Stimulated activated CD4-positive, alpha-beta T cell treated with anti-CD3 and anti-CD28 coated beads, Interleukin-1b, Interleukin-23, amount 100 ng/mL, for 4 hours (primary cell): ENCODE results near the gene CADM4.
"Not testable (repeated sequence)": the region's sequence is repeated elsewhere in the genome, so short reads cannot be mapped to it uniquely, and the experiment has no call there.

Source experiments
- DNase-seq, 2 donors: peaks; one replicate each; pipeline ENCODE4 v3.0.0-alpha.2; 2020; ENCODE audit warnings: low read depth in 2 of 2

Gene CADM4

GRCh38 chr19:43639519-43640423 lies at the start of gene CADM4:
TSS of gene CADM4 (minus strand) at chr19:43639850. CDS start at chr19:43639790, 60 bp downstream.
- peak; percentile 50 for DNase-seq

DNA sequence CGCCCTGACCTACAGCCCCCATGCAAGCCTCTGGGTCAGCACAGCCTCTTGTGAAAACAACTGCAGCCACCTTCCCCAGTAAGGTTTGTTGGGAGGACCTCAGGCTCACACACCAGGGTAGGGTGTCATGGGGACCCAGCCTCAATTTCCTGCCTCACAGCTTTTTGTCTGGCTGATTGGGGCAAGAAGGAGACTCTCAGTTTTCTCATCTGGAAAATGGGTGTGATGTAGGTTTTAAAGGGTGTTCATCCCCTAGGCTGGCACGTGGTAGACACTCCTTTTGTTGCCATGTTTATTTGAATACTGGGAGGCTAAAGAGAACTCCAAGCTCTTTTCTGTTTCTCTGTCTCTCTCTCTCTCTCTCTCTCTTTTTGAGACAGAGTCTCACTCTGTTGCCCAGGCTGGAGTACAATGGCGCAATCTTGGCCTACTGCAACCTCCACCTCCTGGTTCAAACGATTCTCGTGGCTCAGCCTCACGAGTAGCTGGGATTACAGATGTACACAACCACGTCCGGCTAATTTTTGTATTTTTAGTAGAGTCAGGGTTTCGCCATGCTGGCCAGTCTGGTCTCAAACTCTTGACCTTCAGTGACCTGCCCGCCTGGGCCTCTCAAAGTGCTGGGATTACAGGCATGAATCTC lies 48.5 kb upstream of the CADM4 start:
- no peak for DNase-seq

DNA sequence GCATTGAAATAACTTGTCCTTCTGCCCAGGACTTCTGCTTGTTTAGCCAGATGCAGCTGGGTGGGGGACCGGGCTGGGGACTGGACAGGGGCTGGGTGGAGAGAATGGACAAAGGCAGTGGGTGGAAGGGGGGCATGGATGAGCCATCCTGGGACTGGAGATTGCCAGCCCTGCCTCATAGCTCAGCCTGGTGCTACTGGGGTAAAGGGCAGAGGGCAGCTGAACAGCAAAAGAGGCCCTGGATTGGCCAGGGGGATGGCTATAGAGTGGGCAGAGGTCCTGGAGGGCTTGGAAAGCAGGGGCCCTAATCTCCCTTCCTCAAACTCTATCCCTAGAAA lies 48.0 kb upstream of the CADM4 start:
- DNase-seq = no peak

GRCh38 chr19:43684326-43684725 lies 44.7 kb upstream of the CADM4 start:
- DNase-seq = no peak

DNA sequence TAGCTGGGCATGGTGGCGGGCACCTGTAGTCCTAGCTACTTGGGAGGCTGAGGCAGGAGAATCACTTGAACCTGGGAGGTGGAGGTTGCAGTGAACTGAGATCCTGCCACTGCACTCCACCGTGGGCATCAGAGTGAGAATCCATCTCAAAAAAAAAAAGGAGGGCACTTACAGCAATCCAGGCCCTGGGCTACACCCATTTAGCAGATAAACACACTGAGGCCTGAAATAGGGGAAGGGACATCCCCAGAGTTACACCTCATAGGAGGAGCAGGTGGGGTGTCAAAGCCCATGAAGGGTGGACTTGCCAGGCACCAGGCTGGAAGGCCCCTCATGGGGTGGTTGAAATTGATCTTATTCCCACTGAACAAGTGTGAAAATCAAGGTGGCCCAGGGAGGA lies 44.3 kb upstream of the CADM4 start:
- DNase-seq = no peak

GRCh38 chr19:43682824-43683661 lies 43.4 kb upstream of the CADM4 start:
- DNase-seq = no peak

GRCh38 chr19:43682269-43682668 lies 42.6 kb upstream of the CADM4 start:
- not testable (repeated sequence) for DNase-seq

GRCh38 chr19:43681821-43682220 lies 42.2 kb upstream of the CADM4 start:
- DNase-seq = no peak

- no peak for DNase-seq
Observed at GRCh38 chr19:43678512-43679261, 39.0 kb upstream of the CADM4 start.

GRCh38 chr19:43675906-43676305 lies 36.3 kb upstream of the CADM4 start:
- DNase-seq = no peak

DNA sequence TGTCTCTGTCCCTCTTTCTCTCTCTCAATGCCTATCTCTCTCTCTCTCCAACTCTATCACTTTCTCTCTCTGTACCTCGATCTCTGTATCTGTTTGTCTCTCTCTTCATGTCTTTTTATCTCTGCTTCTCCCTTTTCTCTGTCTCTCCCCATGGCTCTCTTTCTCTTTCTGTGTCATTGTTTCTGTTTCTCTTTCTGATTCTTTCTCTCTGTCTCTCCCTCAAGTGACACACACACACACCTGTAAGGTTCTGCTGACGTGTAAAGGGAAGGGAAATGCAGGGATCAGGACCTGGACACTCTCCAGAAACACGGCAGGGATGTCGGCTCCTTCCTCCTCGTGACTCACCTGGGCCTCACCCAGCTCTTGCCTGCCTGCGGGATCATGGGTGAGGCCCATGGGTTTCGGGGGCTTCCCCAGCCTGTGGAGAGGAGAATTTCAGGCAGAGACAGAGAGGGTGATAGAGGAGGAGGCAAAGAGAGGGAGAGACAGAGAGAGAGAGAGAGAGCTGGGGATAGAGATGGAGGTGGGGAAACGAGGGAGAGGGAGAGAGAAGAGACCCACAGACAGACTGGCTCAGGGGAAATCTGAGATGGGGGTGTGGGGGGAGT lies 35.7 kb upstream of the CADM4 start:
- DNase-seq = no peak

GRCh38 chr19:43674596-43674995 lies 34.9 kb upstream of the CADM4 start:
- DNase-seq = no peak

DNA sequence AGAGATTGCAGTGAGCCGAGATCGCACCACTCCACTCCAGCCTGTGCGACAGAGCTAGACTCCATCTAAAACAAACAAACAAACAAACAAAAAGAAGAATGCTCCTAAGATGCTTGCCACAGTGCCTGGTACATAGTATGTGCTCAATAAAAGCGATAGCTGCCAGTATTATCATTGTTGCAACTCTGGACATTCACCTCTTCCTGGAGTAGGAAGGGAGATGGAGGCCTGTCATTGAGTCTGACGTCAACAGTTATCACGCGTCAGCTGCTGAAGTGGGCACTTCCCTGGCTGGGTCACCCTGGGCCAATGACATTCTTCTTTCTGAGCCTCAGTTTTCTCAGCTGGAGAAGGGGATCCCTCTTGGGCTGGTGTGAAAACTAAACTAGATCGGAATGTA lies 34.5 kb upstream of the CADM4 start:
- no peak for DNase-seq

- no peak for DNase-seq
Observed at GRCh38 chr19:43673637-43674036, 34.0 kb upstream of the CADM4 start.

GRCh38 chr19:43672061-43672679 lies 32.5 kb upstream of the CADM4 start:
- DNase-seq = no peak

- peak; percentile 92 to 94 for DNase-seq
Observed at GRCh38 chr19:43668406-43669109, 28.9 kb upstream of the CADM4 start.

GRCh38 chr19:43667876-43668405 lies 28.3 kb upstream of the CADM4 start:
- no peak for DNase-seq

GRCh38 chr19:43667126-43667875 lies 27.7 kb upstream of the CADM4 start:
- DNase-seq = no peak

- DNase-seq = no peak
Observed at GRCh38 chr19:43664018-43664417, 24.4 kb upstream of the CADM4 start.
